Activated CD8-positive, alpha-beta memory T cell treated with anti-CD3 and anti-CD28 coated beads for 36 hours (primary cell): Measurements from ENCODE around the gene TBX4. TPM values are rescaled to one million over a fixed set of nuclear protein-coding genes. Genes with fewer than 3 reads are reported as not detected.

ENCODE experiments used
- CTCF ChIA-PET: fragments of 350-600 bp; sonication (Branson Sonifier 250); formaldehyde crosslinking; loops from one replicate; lab custom pipeline; 2021; ENCODE audit warnings: antibody characterized with exemption; lab: Charles Lee
- POLR2A ChIA-PET: fragments of 350-600 bp; sonication (Branson Sonifier 250); formaldehyde crosslinking; loops from one replicate; lab custom pipeline; 2021; ENCODE audit warnings: antibody characterized with exemption; lab: Charles Lee
- total RNA-seq, 2 experiments: library from RNA; stranded (reverse); gene quantifications; one replicate each; pipeline ENCODE4 v1.2.3, GENCODE V29; 2021

Gene TBX4
- total RNA-seq, 2 experiments from 2014 or later = not detected

DNA sequence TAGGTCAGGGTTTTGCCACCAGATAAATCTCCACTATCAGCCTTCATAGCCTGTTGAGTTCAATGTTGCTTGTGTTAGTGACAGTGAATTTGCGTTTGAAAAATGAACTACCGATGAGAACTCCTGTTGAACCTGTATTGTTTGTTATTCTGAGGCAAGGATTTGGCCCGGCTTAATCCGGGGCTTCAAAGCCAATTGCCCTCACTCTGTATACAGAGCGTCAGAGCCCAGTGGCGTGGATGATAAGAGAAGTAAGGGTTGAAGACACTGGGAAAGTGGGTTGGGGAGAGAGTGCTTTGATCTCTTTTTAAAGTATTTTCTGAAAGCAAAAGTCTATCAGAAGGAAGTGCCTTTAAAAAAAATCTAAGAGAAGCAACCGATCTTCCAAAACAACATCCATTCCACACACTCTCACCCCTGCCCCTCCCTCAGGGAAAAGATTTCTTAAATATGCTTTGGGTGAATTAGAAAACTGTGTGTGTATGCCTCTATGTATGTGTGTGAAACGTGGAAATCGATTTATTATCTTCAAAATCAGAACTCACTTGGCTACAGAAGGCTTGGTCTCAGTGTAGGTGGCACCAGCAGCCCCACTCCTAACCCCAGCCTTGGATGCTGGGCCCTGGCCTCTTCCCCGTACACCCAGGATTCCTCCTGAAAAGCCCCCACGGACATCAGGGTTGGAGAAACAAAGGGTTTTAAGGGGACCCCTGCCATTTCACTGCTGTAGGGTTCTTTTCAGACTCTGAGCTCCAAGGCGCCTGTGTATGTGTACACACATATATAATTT, 8.8 kb downstream of the TBX4 start:
- ChIA-PET POLR2A (no interaction called here), CTCF (interaction anchor here (0.9 kb wide), 1 partner anchor 35 kb away, joined by 5 read pairs; no protein-coding TSS in a partner anchor)

DNA sequence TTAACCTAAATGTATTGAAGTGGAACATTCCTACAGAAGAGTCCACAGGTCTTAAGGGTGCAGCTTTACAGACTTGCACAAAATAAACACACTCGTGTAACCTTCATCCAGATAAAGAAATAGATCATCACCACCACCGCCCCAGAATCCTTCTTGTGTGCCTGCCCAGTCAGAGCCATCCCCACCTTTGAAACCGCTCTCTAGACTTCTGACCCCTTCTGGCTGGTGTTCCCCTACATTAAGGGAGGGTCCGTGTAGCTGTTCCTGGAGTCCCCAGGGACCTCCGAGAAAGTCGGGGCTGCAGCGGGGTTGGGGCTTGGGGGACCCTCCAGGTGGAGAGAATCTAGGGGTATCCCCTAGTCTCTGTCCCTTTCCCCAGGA, 9.4 kb downstream of the TBX4 start:
- CTCF ChIA-PET = interaction anchor here (0.9 kb wide), 1 partner anchor 35 kb away, joined by 5 read pairs; no protein-coding TSS in a partner anchor
- POLR2A ChIA-PET = no interaction called here

DNA sequence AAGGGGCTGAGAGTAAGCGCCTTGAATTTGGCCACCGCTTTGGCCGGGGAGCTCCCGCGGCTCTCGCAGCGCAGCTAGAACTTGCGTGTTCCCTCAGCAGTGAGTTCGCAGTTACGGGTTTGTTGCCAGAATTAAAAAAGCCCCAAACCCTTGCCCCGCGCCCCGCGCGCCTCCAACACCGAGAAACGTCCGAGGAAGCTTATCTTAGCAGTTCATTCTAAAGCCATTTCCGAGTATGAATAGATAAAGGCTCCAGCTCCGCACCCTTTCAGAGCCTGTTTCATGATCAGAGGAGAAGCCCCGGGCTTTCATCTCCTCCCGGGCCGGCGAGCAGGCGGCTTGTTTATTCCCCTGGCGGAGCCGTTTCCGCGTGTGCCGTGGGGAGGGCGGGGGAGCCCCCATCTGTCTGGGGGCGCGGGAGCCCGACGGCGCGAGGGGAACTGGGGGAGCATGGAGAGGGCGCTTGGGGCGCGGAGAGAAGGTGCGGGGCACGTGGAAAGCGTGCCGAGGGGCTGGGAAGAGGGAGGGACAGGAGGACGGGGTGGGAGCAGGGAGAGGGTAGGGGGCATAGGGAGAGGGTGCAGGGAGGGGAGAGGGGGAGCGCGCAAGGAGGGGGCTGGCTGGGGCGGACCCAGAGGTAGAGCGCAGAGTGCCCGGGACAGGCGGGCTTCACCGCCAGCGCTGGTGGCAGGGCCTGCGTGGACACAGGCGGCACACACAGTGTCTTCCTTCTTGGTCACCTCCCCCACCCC, 9.9 kb downstream of the TBX4 start:
- CTCF ChIA-PET = interaction anchor here (0.9 kb wide), 1 partner anchor 34 kb away, joined by 5 read pairs; no protein-coding TSS in a partner anchor
- POLR2A ChIA-PET = no interaction called here

DNA sequence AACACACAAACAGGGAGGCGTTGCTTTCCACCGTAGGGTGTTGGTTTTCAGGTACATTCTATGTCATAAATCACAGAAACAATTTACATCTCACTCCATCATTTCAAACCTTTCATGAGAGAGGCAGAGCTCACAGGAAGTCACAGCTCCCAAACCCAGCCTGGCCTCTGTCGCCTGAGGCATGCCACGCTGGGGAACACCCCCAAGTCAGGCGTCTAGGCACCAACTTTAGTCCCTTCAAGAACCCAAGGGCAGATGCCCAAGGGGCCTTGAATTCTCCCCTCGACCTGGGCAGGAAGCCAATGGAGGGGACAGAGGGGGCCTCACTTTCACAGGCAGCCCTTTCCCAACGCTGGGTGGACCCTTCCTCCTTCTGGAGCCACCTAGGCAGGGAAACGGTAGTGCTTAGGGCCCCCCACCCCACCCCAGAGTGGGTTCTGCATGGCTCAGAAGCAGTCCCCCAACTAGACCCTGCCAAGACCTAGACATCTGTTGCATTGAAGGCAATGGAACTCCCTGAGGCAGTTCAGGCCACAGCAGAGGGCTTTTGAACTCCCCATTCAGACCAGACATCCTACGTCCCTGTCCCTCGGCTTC, 10.6 kb downstream of the TBX4 start:
- CTCF ChIA-PET = no interaction called here
- POLR2A ChIA-PET = no interaction called here

DNA sequence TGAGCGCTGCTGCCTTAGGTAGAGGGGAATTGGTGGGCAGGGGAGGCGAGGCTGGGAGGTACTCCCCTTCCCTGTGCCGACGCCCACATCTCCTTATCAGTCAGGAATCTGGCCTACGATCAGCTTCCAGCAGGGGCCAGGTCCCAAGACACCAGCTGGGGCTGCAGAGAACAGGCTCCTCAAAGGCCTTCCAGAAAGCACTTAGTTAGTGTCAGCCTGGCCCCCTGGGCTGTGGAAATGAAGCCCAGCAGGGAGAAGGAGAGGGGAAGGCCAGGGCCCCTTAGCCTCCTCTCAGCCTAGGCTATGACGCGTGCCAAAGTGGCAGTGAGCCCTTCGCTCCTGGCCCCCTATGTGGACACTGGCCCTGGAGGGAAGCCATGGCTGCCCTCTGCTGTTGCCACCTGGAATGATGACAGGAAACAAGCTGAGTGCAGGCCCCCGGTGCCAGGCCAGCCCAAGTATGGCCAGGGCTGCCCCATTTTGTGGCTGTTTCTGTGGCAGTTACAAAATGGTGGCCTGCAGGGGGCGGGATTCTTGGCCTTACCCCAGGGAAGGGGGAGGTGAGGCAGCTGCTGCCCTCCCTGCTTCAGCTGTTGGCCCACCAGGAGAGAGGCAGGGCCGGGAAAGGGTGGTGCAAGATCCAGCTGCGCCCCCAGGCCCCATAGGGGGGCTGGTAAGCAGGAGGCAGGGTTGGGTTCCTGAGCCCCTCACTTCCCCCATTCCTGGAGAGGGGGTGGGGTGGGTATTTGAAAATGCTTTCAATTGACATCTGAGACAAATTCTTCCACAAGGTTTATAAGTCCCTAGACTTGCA, 11.3 kb downstream of the TBX4 start:
- CTCF ChIA-PET = no interaction called here
- POLR2A ChIA-PET = no interaction called here

DNA sequence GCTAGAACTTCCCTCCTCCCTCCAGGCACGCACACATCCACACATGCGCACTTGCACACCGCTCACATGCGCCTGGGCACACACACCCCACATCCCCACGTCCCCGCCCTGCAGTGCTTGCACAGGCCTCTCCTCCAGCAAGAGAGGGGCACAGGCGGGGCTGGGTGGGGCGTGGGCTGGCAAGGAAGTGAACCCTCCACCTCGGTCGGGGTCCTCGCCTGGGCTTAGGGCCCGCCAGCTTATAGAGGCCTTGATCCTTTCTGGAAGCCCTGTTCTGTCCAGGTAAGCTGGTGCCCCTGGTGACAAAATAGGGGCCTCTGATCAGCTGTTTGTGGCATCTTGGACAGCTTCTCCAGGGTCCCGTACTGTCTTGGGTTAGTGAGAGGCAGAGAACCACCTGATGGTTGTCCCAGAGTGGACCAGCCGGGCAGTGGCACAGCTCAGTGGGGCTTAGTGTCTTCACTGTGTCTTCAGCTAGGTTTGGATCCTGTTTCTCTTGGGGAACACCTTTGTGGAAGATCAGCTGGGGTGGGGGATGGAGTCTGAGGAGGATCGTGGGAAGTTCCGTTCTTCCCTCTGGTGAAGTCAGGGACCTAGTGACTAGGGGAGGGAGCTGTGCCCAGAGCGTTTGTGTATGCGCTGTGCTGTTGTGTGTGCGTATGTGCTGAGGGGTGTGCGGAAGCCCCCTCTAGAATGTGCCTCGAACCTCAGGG, 12.1 kb downstream of the TBX4 start:
- ChIA-PET POLR2A (no interaction called here), CTCF (interaction anchor here (1.3 kb wide), 1 partner anchor 52 kb away, joined by 3 read pairs; no protein-coding TSS in a partner anchor)

DNA sequence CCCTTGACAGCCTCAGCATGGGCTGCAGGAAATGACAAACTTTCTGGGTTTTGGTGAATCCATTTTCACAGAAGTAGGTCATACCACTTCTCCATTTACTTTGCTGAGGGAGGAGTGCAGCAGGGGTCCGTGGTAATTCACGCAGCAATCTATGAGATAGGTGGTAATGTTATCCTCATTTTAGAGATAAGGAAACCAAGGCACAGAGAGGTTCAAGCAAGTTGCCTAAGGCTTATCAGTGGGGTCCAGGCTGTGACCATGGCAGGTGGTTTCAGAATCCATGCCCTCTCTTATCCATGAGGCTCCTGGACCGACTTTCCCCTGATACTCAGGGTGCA, 12.6 kb downstream of the TBX4 start:
- POLR2A ChIA-PET = no interaction called here
- CTCF ChIA-PET = interaction anchor here (1.3 kb wide), 1 partner anchor 52 kb away, joined by 3 read pairs; no protein-coding TSS in a partner anchor

- ChIA-PET POLR2A (no interaction called here), CTCF (interaction anchor here (1.3 kb wide), 1 partner anchor 53 kb away, joined by 3 read pairs; no protein-coding TSS in a partner anchor)
Measured at GRCh38 chr17:61465550-61466237, 13.5 kb downstream of the TBX4 start.

GRCh38 chr17:61466246-61466645, 14.0 kb downstream of the TBX4 start:
- ChIA-PET POLR2A (no interaction called here), CTCF (no interaction called here)

DNA sequence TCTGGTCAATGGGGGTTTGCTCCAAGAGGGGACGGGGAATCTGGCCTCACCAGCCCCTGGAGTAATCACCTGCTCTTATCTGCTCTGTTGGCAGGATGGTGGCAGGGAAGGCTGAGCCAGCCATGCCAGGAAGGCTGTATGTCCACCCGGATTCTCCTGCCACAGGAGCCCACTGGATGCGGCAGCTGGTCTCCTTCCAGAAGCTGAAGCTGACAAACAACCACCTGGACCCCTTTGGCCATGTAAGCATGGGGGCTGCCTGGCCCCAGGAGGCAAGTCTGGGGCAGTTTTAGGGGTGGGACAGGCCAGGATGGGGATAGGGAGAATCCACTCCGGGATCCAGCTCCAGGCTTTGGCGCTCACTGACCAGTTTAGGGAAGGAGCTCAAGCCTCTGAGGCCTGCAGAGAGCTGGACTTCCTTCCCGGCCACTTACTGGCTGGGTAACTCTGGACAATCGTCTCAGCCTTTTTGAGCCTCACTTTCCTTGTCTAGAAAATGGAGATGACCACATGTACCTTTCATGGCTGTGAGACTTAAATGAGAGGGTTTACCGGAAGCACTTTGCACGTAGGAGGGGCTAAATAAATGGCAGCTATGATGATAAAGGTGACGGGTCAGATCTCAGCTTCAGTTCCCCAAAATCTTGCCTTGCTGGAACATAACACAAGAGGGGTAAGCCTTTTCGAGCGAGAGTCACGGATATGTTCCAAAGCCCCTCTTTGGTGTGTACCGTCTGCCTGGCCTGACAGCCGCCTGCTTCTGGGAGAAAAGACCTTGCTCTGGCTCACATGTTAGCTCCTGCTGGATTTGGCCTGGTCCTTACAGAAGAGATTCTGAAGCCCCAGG, 15.4 kb downstream of the TBX4 start:
- ChIA-PET POLR2A (no interaction called here), CTCF (interaction anchor here (0.9 to 1.0 kb wide), 2 partner anchors 19 to 56 kb away, joined by 3 to 4 read pairs; no protein-coding TSS in a partner anchor)

DNA sequence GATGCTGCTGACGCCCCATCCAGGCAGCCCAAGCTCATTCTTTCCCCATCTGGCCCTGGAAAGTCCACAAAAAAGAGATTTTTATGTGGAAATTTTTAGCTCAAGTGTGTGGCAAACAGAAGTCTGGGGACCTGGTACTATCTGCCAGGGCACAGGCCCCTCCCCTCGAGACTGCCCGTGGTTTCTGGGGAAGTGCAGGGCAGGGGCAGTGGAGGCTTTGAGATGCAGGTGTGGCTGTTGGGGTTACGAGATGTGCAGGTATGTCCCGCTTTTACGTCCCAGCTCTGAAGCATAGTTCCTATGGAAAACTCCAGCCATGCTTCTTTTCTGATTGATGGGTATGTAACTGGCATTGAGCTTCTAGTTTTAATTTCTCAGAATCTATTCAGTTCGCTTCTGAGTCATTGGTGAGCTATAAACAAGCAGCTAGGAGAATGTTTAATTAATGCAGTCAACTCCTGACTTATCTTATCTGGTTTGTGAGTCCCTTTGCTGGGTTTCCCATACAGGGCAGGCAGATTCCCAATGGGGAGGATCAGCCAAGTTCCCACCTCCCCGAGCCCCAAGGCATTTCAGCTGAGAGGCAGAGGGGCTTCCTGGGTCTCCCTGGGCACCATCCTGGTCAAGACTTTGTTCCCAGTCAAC, 16.2 kb downstream of the TBX4 start:
- POLR2A ChIA-PET = no interaction called here
- CTCF ChIA-PET = interaction anchor here (0.9 to 1.0 kb wide), 2 partner anchors 20 to 56 kb away, joined by 3 to 4 read pairs; no protein-coding TSS in a partner anchor

- POLR2A ChIA-PET = no interaction called here
- CTCF ChIA-PET = no interaction called here
Measured at GRCh38 chr17:61469474-61469873, 17.3 kb downstream of the TBX4 start.

- ChIA-PET POLR2A (no interaction called here), CTCF (no interaction called here)
Measured at GRCh38 chr17:61469949-61470348, 17.7 kb downstream of the TBX4 start.

DNA sequence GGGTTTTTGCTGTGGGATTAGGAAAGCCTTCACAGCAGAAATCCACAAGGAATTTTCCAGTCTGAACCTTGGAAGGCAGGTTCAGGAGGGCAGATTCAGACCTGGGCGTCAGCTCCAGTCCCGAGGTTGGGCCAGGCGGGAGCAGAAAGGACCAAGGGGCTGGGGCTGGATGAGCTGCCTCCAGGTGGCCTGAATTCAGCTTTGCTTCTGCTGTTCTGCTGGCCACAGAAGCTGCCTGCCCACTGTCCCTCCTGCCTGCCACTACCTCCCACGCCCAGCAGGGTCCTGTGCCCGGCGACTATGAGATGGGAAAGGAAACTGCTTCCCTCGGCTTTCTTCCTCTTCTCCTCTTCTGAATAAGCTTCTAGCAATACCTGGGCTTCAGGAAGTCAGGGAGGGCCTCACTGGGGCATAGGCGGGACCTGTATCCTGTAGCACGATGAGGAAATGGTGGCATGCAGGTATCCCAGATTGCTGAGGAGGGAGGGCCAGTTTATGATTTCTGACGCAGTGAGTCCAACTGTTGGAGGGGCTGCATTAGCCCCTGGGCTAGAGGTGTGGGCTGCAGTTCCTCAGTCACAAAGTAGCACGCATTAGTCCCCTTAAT, 18.4 kb downstream of the TBX4 start:
- CTCF ChIA-PET = no interaction called here
- POLR2A ChIA-PET = no interaction called here

GRCh38 chr17:61474235-61474927, 22.2 kb downstream of the TBX4 start:
- ChIA-PET CTCF (interaction anchor here (0.9 kb wide), 1 partner anchor 48 kb away, joined by 4 read pairs; no protein-coding TSS in a partner anchor), POLR2A (no interaction called here)

DNA sequence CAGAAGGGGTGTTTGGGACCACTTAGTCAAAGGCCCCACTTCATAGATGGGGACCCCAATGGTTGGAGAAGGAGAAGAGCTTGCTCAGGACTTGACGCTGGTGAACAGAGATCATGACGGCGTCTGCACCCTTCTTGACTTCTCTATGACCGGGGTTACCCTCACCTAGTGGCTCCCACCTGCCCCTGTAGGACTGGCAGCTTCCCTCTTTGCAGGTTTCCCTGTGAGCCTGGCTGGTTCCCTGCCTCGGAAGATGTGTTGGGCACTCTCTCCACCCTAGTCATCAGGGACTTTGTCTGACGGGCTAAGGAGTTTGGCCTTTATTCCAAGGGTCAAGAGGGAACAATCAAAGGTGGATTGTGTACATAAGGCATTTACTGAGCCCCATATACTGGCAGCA, 22.7 kb downstream of the TBX4 start:
- CTCF ChIA-PET = no interaction called here
- POLR2A ChIA-PET = no interaction called here
